RWPE1 (cell line): ENCODE data around the gene SIGLEC11.
"Not testable (repeated sequence)": the region's sequence is repeated elsewhere in the genome, so short reads cannot be mapped to it uniquely, and the experiment has no call there.

Experiments
- CTCF ChIA-PET: fragments of 350-600 bp; sonication (Branson Sonifier 250); formaldehyde crosslinking; extraction: SDS; loops from one replicate; lab custom pipeline; 2021; lab: Yijun Ruan, JAX
- POLR2A ChIA-PET: fragments of 400-600 bp; formaldehyde crosslinking; extraction: SDS; loops from one replicate; lab custom pipeline; 2020; ENCODE audit warnings: antibody characterized with exemption; ENCODE audit not compliant: low non-redundant PET; lab: Yijun Ruan, JAX
- DNase-seq: peaks from one replicate; pipeline ENCODE4 v3.0.0; 2012; ENCODE audit warnings: low spot score
- H3K27ac ChIP-seq: fragments of 450-650 bp; 2 replicates; pipeline ENCODE4 v1.5.1; 2017
- TF ChIP-seq, protein P1 (sequence below): fragments of 450-650 bp; conservative IDR thresholded peaks from 2 replicates; pipeline ENCODE4 v1.5.1; 2017; ENCODE audit warnings: low read depth, mild to moderate bottlenecking

Gene SIGLEC11

DNA sequence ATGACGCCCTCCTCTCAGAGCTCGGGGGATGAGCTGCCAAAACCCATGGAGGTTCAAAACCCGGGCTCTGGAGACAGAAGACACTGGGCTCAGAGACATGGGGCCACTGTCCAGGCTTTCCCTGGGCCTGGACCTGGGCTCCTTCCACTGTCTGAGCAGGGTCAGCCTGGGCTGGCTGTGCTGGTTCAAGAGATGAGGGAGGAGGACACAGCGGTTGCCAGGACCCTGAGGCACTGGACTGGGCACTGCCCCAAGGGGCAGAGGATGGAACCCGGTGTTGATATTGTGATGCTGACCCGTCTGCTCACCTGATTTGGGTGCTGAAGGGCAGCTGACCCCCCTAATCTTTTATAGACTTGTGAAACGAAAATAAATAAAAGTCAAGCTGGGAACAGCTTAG is 14.1 kb upstream of the SIGLEC11 start:
- DNase-seq, result no peak
- CTCF ChIA-PET, result interaction anchor here (0.6 to 0.9 kb wide), 4 partner anchors 9 to 50 kb away, joined by 3 to 6 read pairs (median 3); partner anchors contain the start of gene VRK3
- TF ChIP-seq, protein P1, sequence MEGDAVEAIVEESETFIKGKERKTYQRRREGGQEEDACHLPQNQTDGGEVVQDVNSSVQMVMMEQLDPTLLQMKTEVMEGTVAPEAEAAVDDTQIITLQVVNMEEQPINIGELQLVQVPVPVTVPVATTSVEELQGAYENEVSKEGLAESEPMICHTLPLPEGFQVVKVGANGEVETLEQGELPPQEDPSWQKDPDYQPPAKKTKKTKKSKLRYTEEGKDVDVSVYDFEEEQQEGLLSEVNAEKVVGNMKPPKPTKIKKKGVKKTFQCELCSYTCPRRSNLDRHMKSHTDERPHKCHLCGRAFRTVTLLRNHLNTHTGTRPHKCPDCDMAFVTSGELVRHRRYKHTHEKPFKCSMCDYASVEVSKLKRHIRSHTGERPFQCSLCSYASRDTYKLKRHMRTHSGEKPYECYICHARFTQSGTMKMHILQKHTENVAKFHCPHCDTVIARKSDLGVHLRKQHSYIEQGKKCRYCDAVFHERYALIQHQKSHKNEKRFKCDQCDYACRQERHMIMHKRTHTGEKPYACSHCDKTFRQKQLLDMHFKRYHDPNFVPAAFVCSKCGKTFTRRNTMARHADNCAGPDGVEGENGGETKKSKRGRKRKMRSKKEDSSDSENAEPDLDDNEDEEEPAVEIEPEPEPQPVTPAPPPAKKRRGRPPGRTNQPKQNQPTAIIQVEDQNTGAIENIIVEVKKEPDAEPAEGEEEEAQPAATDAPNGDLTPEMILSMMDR, result no peak
- POLR2A ChIA-PET, result no interaction called here
- H3K27ac ChIP-seq, result no peak overlapping the region

DNA sequence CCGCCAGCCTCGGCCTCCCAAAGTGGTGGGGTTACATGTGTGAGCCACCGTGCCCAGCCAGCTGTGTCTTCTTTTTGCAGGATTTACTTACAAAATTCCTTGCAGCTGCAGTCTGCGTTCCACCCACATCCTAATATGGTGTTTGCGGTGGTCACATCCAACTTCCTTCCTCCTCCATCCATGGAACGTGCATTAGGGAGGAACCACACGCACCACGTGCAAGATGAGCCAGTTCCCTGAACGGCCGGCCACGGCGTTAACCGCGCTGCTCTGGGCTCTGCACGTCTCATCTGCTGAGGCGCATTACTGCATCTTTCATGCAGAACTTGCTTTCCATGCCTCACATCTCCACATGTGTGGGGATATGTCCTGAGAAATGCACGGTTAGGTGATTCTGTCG is 13.0 kb upstream of the SIGLEC11 start:
- TF ChIP-seq, protein P1, result no peak
- DNase-seq, result no peak
- CTCF ChIA-PET, result no interaction called here
- POLR2A ChIA-PET, result no interaction called here
- H3K27ac ChIP-seq, result no peak overlapping the region

DNA sequence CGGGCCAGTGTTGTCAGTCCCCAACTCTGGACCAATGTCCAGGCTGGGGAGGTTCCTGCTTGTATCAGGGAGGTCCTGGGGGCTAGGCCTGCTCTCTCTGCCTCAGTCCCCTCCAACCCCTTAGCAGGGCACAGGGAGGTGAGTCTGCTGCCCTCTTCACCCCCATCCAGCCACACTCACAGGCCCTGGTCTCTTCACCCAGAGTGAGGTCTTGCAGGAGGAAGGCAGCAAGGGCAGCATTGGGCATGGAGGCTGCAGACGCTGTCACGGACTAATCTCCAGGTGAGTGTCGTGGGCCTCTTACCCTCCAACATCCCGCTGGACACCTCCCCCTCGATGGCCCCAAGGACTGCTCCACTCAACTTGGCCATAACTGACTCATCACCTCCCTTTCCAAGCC is 11.9 kb upstream of the SIGLEC11 start:
- TF ChIP-seq, protein P1, result no peak
- ChIA-PET CTCF (no interaction called here), POLR2A (no interaction called here)
- no peak overlapping the region for H3K27ac ChIP-seq
- DNase-seq, result no peak

DNA sequence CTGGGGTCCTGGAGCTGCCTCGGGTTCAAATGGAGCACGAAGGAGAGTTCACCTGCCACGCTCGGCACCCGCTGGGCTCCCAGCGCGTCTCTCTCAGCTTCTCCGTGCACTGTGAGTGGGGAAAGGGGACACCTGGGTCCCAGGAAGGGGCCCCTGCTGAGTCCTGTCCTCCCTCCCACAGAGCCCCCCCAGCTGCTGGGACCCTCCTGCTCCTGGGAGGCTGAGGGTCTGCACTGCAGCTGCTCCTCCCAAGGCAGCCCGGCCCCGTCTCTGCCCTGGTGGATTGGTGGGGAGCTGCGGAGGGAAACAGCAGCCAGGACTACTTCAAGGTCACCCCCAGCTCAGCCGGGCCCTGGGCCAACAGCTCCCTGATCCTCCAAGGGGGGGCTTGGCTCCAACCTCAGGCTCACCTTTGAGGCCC is 11.0 kb upstream of the SIGLEC11 start:
- CTCF ChIA-PET, result no interaction called here
- TF ChIP-seq, protein P1, result no peak
- DNase-seq, result no peak
- H3K27ac ChIP-seq, result no peak overlapping the region
- POLR2A ChIA-PET, result no interaction called here

DNA sequence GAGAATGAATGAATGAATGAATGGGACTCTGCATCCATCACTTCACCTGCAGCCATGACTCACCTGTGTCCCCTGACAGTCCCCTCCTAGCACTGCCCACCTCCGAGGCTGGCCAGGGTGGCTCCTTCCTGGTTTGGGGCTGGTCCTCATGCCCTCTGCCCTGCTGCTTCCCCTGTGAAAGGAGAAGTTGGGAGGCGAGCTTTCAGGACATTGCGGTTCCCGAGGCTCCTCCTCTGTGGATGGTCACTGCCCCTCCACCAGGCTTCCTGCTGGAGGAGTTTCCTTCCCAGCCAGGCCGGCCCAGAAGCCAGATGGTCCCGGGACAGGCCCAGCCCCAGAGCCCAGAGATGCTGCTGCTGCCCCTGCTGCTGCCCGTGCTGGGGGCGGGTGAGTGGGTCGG is 8.4 kb upstream of the SIGLEC11 start:
- POLR2A ChIA-PET, H3K27ac ChIP-seq, CTCF ChIA-PET, DNase-seq: not testable (repeated sequence)

DNA sequence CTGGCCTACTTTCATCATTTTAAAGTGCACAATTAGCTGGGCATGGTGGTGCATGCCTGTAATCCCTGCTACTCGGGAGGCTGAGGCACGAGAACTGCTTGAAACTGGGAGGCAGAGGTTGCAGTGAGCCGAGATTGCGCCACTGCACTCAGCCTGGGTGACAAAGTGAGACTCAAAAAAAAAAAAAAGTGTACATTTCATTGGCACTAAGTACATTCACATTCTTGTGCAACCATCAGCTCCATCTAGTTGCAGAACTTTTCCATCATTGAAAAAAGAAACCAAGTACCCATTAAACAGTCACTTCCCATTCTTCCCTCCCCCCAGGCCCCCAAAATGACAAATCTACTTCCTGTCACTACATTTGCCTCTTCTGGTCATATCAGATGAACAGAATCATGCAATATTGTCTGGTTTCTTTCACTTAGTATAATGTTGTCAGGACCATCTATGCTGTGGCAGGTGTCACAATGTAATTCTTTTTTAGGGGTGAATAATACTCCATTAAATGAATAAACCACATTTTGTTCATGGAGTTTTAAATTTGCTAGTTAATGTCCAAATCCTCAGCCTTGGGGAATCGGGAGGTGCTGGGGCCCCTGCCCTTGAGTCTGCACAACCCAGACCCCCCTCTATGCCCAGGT is 7.4 kb upstream of the SIGLEC11 start:
- TF ChIP-seq, protein P1, result no peak
- POLR2A ChIA-PET, result no interaction called here
- no peak for DNase-seq
- no peak overlapping the region for H3K27ac ChIP-seq
- CTCF ChIA-PET, result no interaction called here

DNA sequence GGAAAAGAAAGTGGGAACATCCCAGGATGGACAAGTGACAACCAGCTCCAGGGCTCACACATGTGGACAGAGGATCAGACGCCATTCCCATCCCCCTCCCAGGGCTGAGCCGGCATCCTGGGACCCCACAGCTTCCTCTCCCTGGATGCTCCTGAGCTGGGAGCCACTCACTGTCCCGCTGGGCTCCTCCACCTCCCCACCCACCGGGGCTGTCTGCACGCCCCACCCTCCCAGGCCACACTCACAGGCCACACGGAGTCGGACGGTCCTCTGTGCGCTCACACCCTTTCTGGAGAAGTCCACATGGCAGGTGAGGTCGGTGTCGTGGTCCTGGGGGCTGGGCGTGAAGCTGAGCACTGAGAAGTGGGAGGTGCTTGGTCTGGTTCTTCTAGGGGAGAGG is 1.1 kb downstream of the SIGLEC11 start:
- DNase-seq, CTCF ChIA-PET, POLR2A ChIA-PET, H3K27ac ChIP-seq: not testable (repeated sequence)

DNA sequence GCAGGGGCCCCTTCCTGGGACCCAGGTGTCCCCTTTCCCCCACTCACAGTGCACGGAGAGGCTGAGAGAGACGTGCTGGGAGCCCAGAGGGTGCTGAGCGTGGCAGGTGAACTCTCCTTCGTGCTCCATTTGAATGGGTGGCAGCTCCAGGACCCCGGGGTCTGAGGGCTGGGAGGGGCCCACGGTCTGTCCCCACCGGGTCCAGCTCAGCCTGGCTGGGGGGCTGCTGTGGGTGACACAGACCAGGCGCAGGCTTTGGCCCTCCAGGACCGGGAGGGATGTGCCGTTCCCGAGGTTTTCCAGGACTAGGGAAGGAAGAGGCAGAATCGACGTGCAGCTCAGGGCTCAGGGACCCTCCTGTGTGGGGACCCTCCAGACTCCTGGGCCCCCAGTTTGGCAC is 2.4 kb downstream of the SIGLEC11 start:
- POLR2A ChIA-PET, CTCF ChIA-PET, DNase-seq, H3K27ac ChIP-seq: not testable (repeated sequence)

DNA sequence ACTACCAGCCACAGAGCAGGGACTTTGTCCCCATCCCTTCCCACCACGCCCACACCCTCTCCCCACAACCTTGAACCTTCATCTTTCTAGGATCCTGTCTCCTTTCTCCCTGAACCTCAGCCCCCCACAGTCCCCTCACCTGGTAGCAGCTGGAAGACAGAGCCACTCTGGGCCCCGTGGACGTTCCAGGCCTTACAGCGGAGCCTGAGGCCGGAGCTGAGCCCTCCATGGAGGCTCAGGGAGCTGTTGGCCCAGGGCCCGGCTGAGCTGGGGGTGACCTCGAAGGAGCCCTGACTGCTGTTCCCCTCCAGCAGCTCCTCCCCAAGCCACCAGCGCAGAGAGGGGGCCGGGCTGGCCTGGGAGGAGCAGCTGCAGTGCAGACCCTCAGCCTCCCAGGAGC is 2.8 kb downstream of the SIGLEC11 start:
- POLR2A ChIA-PET, DNase-seq, H3K27ac ChIP-seq, CTCF ChIA-PET: not testable (repeated sequence)
